Pancreas (tissue), 10 donors: ENCODE results near the gene OR1F1. TPM values are rescaled to one million over a fixed set of nuclear protein-coding genes. Genes with fewer than 3 reads are reported as not detected.

Experiments
- ATAC-seq, 4 donors: fragments of 200-7000 bp; cut with Tn5 transposase; one replicate each; pipeline versions ENCODE4 v1.8.0 to v1.9.1; 2020; ENCODE audit warnings: mild to moderate bottlenecking in 4 of 4, moderate library complexity in 4 of 4
- DNase-seq, 6 donors: peaks; one replicate each; pipeline ENCODE4 v3.0.0-alpha.2; 2020
- FAIRE-seq: peaks from 2 replicates; lab custom pipeline; 2012; peaks lifted over from hg19 to GRCh38; lab: Jason Lieb, UNC
- H3K27ac ChIP-seq, 4 donors: fragments of 200-600 bp; sonication (generic); 1 replicate in 3 of 4; 2 replicates in 1 of 4; pipeline versions ENCODE4 v1.5.0 to v1.8.0; 2020
- H3K27me3 ChIP-seq, 4 donors: fragments of 200-600 bp; one replicate each; pipeline ENCODE4 v1.8.0; 2021
- H3K36me3 ChIP-seq, 3 donors: fragments of 200-600 bp; sonication (generic) in 1 of 3; one replicate each; pipeline versions ENCODE4 v1.5.0 to v1.8.0; 2020 to 2021
- H3K4me1 ChIP-seq, 3 donors: fragments of 200-600 bp; one replicate each; pipeline ENCODE4 v1.8.0; 2021
- H3K4me3 ChIP-seq, 4 donors: fragments of 200-600 bp; sonication (generic) in 2 of 4; one replicate each; pipeline versions ENCODE4 v1.5.0 to v1.8.0; 2020 to 2021
- H3K9me3 ChIP-seq, 4 donors: fragments of 200-600 bp; one replicate each; pipeline ENCODE4 v1.8.0; 2021
- WGBS, 2 donors: extraction: QIAGEN DNeasy Blood & Tissue Kit; methylation state at CpG; one replicate each; pipeline ENCODE4 v1.1.7; 2013; 5-methylcytosine and 5-hydroxymethylcytosine counted together
- intact Hi-C, 3 donors: fragments of 100-400 bp; cut with DNase I; formaldehyde crosslinking; loops; one replicate each; pipeline versions ENCODE4 v1.11.1 to v1.14.2; 2022
- polyA plus RNA-seq, 2 donors: library from polyadenylated mRNA; stranded (reverse); fragments of 200-250 nt; gene quantifications; one replicate each; pipeline ENCODE4 v1.2.3, GENCODE V29; 2013
- total RNA-seq, 6 donors: library from RNA; stranded (reverse); fragmentation: NEBNext Ultra II Directional in 4 of 6; extraction: Animal tissue kit (Norgen Biotek cat#: 25700) in 4 of 6; gene quantifications; one replicate each; pipeline versions ENCODE4 v1.2.1 to v1.2.4, GENCODE V29; 2021 to 2023
- TF ChIP-seq, protein P1 (sequence below), 4 donors: fragments of 200-600 bp; sonication (generic) in 3 of 4; IDR thresholded peaks; one replicate each; pipeline versions ENCODE4 v1.5.0 to v1.8.0; 2021; ENCODE audit warnings: antibody characterized with exemption in 4 of 4
- donor health status: healthy with polysubstance abuse.
- donor health status: DM: no; HTN: no; CAD: no; lungs with moderate emphysema.
- donor health status: DM: no; HTN: no; CAD: no.
- donor health status: control.
- donor health status: control.
- donor health status: Bipolar disorder and iron deficiency.
- donor health status: DM: yes; HTN: yes; CAD: no.
- donor health status: DM: no; HTN: no; CAD: no.
- donor health status: DM: no; HTN: no; CAD: no.
- donor health status: DM: yes; HTN: yes; CAD: no.

Gene OR1F1
- total and polyA plus RNA-seq, 8 donors, result not detected

DNA sequence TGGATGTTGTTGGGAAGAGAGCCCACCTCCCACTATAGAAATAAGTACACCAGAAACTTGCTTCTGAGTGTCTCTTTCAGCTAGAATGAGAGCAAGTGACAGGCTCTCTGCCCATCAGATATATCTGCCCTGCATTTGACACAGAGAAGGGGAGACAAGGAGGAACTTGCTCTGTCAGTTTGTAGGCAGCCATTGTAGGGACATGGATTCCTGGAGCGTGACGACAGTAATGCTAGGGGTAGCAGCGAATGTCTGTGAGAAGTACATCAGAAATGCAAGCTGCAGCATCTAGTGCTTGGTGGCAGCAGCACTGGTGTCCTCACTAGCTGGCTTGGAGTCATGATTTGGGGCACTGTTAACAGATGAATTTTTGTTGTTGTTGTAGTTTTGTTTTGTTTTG is 24.0 kb downstream of the OR1F1 start:
- no peaks in the 10 kb centered on the region for H3K4me1 ChIP-seq
- no peak for FAIRE-seq
- H3K27ac ChIP-seq, result no peak overlapping the region
- peaks cover 0 to 3% (median 0%) of the 10 kb centered on the region in 4 donors for H3K27me3 ChIP-seq
- TF ChIP-seq, protein P1, sequence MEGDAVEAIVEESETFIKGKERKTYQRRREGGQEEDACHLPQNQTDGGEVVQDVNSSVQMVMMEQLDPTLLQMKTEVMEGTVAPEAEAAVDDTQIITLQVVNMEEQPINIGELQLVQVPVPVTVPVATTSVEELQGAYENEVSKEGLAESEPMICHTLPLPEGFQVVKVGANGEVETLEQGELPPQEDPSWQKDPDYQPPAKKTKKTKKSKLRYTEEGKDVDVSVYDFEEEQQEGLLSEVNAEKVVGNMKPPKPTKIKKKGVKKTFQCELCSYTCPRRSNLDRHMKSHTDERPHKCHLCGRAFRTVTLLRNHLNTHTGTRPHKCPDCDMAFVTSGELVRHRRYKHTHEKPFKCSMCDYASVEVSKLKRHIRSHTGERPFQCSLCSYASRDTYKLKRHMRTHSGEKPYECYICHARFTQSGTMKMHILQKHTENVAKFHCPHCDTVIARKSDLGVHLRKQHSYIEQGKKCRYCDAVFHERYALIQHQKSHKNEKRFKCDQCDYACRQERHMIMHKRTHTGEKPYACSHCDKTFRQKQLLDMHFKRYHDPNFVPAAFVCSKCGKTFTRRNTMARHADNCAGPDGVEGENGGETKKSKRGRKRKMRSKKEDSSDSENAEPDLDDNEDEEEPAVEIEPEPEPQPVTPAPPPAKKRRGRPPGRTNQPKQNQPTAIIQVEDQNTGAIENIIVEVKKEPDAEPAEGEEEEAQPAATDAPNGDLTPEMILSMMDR (IDR thresholded peaks at IDR 0.05), result no peak
- H3K9me3 ChIP-seq, result no peaks in the 10 kb centered on the region
- ATAC-seq, result no peak
- WGBS, 2 donors, result 70 to 76% methylated on average over 3 of the region's 3 CpGs
- intact Hi-C loops, result no loop called here
- no peak overlapping the region for H3K4me3 ChIP-seq
- no peak for DNase-seq
- H3K36me3 ChIP-seq, result no peaks in the 10 kb centered on the region

DNA sequence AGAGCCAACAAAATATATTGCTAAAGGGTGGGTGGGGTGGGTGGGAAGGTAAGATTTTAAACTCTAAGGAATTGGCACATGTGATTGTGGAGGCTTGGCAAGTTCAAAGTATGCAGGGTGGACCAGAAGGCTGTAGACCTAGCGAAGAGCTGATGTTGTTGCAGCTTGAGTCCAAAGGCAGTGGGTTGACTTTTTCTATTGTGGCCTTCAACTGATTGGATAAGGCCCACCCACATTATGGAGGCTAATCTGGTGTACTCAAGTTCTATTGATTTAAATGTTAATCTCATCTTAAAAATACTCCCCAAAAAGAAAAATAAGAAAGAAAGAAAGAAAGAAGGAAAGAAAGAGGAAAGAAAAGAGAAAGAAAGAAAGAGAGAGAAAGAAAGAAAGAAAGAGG is 24.6 kb downstream of the OR1F1 start:
- no peaks in the 10 kb centered on the region for H3K4me1 ChIP-seq
- no peak overlapping the region for H3K27ac ChIP-seq
- FAIRE-seq, result no peak
- no peak for DNase-seq
- H3K36me3 ChIP-seq, result no peaks in the 10 kb centered on the region
- intact Hi-C loops, result no loop called here
- WGBS, 2 donors, result 60 to 67% methylated on average over 1 of the region's 1 CpG
- peaks cover 0 to 3% (median 0%) of the 10 kb centered on the region in 4 donors for H3K27me3 ChIP-seq
- no peaks in the 10 kb centered on the region for H3K9me3 ChIP-seq
- TF ChIP-seq, protein P1 (IDR thresholded peaks at IDR 0.05), result no peak
- ATAC-seq, result no peak
- H3K4me3 ChIP-seq, result no peak overlapping the region

GRCh38 chr16:3214904-3215600 is 27.0 kb downstream of the OR1F1 start:
- 28 to 40% methylated on average over 7 of the region's 7 CpGs for WGBS, 2 donors
- TF ChIP-seq, protein P1 (IDR thresholded peaks at IDR 0.05), result no peak
- no peak for FAIRE-seq
- Histone ChIP-seq H3K4me1 (no peaks in the 10 kb centered on the region), H3K27me3 (peaks cover 0 to 3% (median 0%) of the 10 kb centered on the region in 4 donors), H3K4me3 (no peak overlapping the region), H3K36me3 (no peaks in the 10 kb centered on the region), H3K27ac (no peak overlapping the region), H3K9me3 (no peaks in the 10 kb centered on the region)
- intact Hi-C loops, result no loop called here
- ATAC-seq, result no peak
- no peak for DNase-seq

DNA sequence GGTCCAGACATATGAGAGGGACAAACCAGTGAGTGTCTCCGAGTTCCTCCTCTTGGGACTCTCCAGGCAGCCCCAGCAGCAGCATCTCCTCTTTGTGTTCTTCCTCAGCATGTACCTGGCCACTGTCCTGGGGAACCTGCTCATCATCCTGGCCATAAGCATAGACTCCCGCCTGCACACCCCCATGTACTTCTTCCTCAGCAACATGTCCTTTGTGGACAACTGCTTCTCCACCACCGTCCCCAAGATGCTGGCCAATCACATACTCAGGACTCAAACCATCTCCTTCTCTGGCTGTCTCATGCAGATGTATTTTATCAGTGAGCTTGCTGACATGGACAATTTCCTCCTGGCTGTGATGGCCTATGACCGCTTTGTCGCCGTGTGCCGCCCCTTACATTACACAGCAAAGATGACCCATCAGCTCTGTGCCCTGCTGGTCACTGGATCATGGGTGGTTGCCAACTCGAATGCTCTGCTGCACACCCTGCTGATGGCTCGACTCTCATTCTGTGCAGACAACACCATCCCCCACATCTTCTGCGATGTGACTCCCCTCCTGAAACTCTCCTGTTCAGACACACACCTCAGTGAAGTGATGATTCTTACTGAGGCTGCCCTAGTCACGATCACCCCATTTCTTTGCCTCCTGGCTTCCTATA is 27.7 kb downstream of the OR1F1 start:
- no peak for DNase-seq
- no peaks in the 10 kb centered on the region for H3K36me3 ChIP-seq
- no peaks in the 10 kb centered on the region for H3K4me1 ChIP-seq
- no peaks in the 10 kb centered on the region for H3K27me3 ChIP-seq
- FAIRE-seq, result no peak
- TF ChIP-seq, protein P1 (IDR thresholded peaks at IDR 0.05), result no peak
- H3K4me3 ChIP-seq, result no peak overlapping the region
- H3K27ac ChIP-seq, result no peak overlapping the region
- intact Hi-C loops, result no loop called here
- H3K9me3 ChIP-seq, result no peaks in the 10 kb centered on the region
- ATAC-seq, result no peak
- WGBS, 2 donors, result 60 to 62% methylated on average over 11 of the region's 11 CpGs

DNA sequence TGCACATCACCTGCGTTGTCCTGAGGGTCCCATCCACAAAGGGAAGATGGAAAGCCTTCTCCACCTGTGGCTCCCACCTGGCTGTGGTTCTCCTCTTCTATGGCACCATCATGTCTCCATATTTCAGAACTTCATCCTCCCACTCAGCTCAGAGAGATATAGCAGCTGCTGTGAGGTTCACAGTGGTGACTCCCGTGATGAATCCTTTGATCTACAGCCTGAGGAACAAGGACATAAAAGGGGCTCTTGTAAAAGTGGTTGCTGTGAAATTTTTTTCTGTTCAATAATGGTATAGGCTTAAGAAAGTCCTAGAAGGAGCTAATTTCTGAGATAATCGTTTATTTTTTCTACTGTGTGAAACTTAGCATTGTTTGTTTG is 28.2 kb downstream of the OR1F1 start:
- WGBS, 2 donors, result 27 to 37% methylated on average over 3 of the region's 3 CpGs
- Histone ChIP-seq H3K27ac (no peak overlapping the region), H3K9me3 (no peaks in the 10 kb centered on the region), H3K36me3 (no peaks in the 10 kb centered on the region), H3K4me3 (no peak overlapping the region), H3K27me3 (no peaks in the 10 kb centered on the region), H3K4me1 (no peaks in the 10 kb centered on the region)
- TF ChIP-seq, protein P1 (IDR thresholded peaks at IDR 0.05), result no peak
- ATAC-seq, result no peak
- intact Hi-C loops, result no loop called here
- no peak for FAIRE-seq
- no peak for DNase-seq
